Right lobe of liver (tissue), 4 donors: ENCODE results near the gene FAM168A.

ENCODE experiments used
- POLR2A ChIP-seq: fragments of 450-650 bp; IDR thresholded peaks from one replicate; pipeline ENCODE4 v1.6.1; 2017; ENCODE audit warnings: antibody characterized with exemption, mild to moderate bottlenecking
- TF ChIP-seq, protein P1 (sequence below), 4 donors: fragments of 200-600 bp in 3 of 4; fragments of 450-650 bp in 1 of 4; IDR thresholded peaks; one replicate each; pipeline versions ENCODE4 v1.5.1 to v1.8.0; 2016 to 2022; ENCODE audit warnings: antibody characterized with exemption in 4 of 4, mild to moderate bottlenecking in 2 of 4
- donor health status: DM: no; HTN: no; CAD: no.
- donor health status: DM: no; HTN: no; CAD: no.
- donor health status: DM: no; HTN: yes; CAD: no.

DNA sequence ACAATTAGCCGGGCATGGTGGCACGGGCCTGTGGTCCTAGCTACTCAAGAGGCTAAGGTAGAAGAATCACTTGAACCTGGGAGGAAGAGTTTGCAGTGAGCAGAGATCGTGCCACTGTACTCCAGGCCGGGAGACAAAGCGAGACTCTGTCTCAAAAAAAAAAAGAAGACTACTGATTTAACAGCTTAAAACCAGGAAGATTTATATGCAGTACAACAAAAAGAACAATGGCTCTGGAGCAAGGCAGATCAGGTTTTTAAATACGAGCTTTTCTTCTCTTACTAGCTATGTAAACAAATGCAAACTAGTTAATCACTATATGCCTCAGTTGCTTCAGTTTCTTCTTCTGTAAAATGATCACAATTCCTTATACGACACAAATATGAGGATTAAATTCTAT lies 6.9 kb downstream of the FAM168A start:
- TF ChIP-seq, protein P1, sequence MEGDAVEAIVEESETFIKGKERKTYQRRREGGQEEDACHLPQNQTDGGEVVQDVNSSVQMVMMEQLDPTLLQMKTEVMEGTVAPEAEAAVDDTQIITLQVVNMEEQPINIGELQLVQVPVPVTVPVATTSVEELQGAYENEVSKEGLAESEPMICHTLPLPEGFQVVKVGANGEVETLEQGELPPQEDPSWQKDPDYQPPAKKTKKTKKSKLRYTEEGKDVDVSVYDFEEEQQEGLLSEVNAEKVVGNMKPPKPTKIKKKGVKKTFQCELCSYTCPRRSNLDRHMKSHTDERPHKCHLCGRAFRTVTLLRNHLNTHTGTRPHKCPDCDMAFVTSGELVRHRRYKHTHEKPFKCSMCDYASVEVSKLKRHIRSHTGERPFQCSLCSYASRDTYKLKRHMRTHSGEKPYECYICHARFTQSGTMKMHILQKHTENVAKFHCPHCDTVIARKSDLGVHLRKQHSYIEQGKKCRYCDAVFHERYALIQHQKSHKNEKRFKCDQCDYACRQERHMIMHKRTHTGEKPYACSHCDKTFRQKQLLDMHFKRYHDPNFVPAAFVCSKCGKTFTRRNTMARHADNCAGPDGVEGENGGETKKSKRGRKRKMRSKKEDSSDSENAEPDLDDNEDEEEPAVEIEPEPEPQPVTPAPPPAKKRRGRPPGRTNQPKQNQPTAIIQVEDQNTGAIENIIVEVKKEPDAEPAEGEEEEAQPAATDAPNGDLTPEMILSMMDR (IDR thresholded peaks at IDR 0.05) = no peak
- TF ChIP-seq POLR2A = no peak
